Measurements from ENCODE around the gene FAM131C. TPM values are rescaled to one million over a fixed set of nuclear protein-coding genes. Genes with fewer than 3 reads are reported as not detected.
A peak's percentile ranks its signal among the peaks of the same experiment; 100 is the strongest.
"Not testable (repeated sequence)": the region's sequence is repeated elsewhere in the genome, so short reads cannot be mapped to it uniquely, and the experiment has no call there.

The FAM131C gene
- total RNA-seq, 1 experiment from 2014 or later: not detected

DNA sequence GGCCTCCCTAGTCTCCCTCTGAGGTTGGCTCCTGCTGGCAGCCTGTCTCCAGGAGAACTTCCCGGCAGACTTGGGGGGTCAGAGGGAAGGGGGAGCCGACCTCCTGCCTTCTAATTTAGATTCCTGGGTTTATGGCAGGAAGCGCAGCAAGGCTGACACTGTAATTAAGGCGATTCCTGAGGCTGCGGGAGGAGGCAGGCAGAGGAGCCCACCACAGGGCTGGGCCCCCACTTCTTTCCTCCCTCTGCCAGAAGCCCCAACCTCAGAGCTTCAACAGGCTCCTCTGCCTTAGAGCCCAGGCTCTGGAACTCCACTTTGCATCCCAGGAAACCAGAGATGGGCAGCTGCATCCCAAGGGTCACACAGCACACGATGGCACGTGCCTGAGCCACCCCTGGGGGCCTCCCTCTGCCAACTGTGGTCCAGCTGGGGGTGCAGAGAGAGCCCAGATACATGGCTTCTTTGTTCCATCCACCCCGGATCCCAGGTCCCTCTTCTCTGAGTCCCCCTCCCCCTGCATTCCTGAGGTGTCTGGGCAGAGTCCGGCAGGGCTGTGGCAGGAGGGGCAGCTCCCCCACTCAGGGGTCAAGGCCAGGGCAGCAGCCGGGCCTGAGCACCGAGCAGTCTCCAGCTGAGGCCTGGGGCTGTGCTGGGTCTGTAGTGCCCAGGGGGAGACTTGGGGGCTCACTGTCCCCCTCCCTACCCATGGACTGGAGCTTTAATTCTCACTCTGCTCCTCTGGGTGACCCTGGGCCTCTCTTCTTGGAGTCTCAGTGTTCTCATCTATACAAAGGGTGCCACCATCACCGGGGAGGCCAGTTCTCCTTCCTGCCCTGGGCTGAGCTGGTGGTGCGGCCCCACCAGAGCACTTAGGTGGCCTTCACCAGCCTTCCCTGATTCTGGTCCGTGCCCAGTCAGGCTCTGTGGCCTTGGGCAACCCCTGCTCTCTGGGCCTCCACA, 39.4 kb upstream of the FAM131C start:
- H3K36me3 ChIP-seq: no peaks in the 10 kb centered on the region
- H3K27me3 ChIP-seq: no peaks in the 10 kb centered on the region
- peaks cover 35% of the 10 kb centered on the region for H3K4me1 ChIP-seq
- no peak overlapping the region for H3K4me3 ChIP-seq
- H3K27ac ChIP-seq: peak overlapping the region; percentile 28
- peaks cover 9% of the 10 kb centered on the region for H3K9me3 ChIP-seq (replicated peaks)
- peak; percentile 78 to 88 for DNase-seq

DNA sequence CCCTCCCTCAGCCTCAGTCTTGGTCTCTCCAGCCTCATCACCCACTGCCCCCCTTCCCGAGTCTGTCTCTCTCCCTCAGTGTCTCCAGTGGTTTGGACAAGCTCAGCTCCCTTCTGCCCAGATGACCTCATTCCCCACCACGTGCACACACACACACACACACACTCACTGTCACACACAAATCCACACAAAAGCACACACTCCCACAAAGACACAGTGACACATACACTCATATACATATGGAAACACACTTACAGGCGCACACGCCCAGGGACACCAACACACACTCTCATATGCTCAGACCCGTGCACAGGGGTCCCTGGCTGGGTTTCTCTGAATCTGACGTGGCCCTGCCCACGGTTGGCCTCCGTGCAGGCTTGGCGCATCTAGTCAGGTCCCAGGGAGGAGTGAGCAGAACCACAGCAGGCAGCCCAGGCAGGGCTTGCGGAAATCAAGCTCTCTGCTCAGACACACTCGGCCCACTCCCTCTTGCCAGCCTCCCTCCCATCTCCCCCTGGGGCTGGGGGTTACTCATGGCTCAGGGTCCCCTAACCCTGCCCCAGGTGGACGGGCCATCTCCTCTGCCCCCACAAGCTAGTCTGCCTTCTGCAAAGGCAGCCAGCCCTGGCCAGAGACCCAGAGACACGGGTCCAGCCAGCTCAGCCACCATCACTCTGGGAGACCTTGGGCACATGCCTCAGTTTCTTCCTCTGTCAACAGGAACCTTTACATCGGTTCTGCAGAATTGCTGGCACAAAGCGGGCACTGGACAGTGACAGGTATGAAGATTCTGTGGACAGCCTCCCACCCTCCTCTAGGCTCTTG, 38.5 kb upstream of the FAM131C start:
- Histone ChIP-seq H3K27ac (peak overlapping the region; percentile 28), H3K4me1 (peaks cover 35% of the 10 kb centered on the region), H3K9me3 (replicated peaks) (peaks cover 15% of the 10 kb centered on the region), H3K36me3 (no peaks in the 10 kb centered on the region), H3K4me3 (no peak overlapping the region), H3K27me3 (no peaks in the 10 kb centered on the region)
- DNase-seq: peak; percentile 68 to 74

DNA sequence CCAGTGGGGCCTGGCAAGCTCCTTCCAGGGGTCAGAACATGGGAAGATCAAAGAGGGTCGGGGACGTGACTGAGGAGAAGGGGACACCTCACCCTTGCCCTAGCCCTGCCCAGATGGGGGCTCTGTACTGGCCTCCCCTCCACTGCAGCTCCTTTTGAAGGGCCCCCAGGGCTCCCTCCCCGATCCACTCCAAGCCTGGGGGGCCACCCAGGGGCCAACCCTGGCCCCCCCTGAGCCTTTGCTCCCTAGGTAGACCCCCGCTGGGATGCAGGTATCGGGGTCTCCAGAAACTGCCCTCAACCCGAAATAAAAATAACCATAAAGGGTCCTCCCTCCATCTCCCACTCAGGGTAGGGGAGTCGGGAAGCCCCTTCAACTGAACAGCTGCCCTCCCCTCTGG, 37.4 kb upstream of the FAM131C start:
- Histone ChIP-seq H3K27me3 (no peaks in the 10 kb centered on the region), H3K9me3 (replicated peaks) (peaks cover 15% of the 10 kb centered on the region), H3K36me3 (no peaks in the 10 kb centered on the region), H3K4me1 (peaks cover 30% of the 10 kb centered on the region), H3K27ac (no peak overlapping the region), H3K4me3 (no peak overlapping the region)
- DNase-seq: no peak

DNA sequence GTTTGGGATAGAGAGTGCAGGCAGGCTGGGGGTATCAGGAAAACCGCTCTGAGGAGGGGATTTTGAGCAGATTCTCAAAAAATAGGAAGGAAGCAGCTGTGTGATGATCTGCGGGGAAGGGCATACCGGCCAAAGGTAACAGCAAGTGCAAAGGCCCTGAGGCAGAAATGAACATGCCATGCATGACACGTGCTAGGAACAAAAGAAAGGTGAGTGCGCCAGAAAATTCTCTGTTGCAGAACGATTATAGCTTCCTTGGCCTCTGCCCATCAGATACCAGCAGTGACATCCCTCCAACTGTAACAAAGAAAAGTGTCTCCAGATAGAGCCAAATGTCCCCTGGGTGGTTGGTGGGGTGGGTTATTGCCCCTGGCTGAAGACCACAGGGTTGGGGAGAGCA, 37.0 kb upstream of the FAM131C start:
- H3K4me3 ChIP-seq: no peak overlapping the region
- no peak for DNase-seq
- no peaks in the 10 kb centered on the region for H3K36me3 ChIP-seq
- H3K9me3 ChIP-seq (replicated peaks): peaks cover 15% of the 10 kb centered on the region
- no peak overlapping the region for H3K27ac ChIP-seq
- H3K27me3 ChIP-seq: no peaks in the 10 kb centered on the region
- peaks cover 28% of the 10 kb centered on the region for H3K4me1 ChIP-seq

DNA sequence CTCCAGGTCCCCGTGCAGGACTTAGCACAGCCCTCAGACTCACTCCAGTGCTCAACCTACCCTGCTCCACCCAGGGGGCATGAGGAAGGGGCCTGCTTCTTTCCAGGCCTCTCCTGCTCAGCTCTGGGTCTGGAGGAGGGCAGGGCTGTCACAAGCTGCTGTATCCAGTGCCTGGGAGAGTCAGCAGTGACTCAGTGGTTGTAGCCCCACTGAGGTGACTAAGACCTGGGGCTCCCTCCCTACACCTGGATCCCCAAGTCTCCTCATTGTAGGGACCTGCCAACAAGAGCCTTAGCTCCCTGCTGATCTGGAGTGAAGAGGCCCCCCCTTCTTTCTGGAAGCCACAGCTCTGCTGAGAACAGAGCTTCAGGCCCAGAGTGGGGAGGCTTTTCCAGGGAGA, 36.1 kb upstream of the FAM131C start:
- peaks cover 15% of the 10 kb centered on the region for H3K9me3 ChIP-seq (replicated peaks)
- H3K36me3 ChIP-seq: no peaks in the 10 kb centered on the region
- peaks cover 25% of the 10 kb centered on the region for H3K4me1 ChIP-seq
- no peak overlapping the region for H3K27ac ChIP-seq
- H3K4me3 ChIP-seq: no peak overlapping the region
- no peaks in the 10 kb centered on the region for H3K27me3 ChIP-seq
- no peak for DNase-seq

DNA sequence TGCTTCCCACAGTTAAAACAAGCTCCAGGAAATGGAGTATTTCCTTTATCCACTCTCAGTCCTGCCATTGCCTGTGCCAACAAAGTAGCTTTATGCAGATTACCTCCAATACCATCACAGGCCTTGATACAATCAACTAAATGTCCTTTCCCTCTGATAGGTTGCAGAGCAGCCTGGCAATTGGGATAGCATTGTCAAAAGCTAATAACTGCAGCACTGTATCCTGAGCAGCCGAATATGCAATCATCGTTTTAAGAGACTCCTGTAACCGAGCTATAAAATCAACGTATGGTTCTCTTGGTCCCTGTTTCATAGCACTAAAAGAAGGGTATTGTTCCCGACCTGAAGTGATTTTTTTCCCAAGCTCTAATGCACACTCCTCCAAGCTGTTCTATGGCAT, 33.6 kb upstream of the FAM131C start:
- H3K4me3 ChIP-seq, H3K27ac ChIP-seq: not testable (repeated sequence)

DNA sequence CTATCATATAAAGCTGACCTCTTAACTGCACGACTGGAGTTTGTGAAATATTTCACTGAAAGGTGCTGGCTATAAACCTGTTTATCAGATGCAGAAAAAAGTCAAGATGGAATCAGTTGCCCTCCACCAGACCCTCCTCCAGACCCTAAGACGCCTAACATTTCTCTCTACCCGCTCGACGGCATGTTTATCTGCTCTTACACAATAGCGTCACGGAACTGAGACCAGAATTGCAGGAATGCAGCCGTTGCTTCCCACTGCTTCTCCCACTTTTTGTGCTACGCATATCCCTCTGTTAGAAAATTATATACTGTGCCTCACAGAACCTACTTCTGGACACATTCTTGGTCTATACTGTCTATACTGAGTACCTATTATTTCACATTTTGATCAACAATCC, 28.2 kb upstream of the FAM131C start:
- DNase-seq: no peak
- no peaks in the 10 kb centered on the region; the same call in 1 of the 2 replicates for H3K27me3 ChIP-seq
- no peak overlapping the region for H3K27ac ChIP-seq
- H3K4me1 ChIP-seq: peaks cover 8% of the 10 kb centered on the region; the same call in 1 of the 2 replicates
- H3K36me3 ChIP-seq: no peaks in the 10 kb centered on the region
- H3K9me3 ChIP-seq (replicated peaks): peaks cover 15% of the 10 kb centered on the region; the same call in 1 of the 2 replicates
- no peak overlapping the region for H3K4me3 ChIP-seq

More for the DNA sequence above, 33.6 kb upstream of the FAM131C start:
- not testable (repeated sequence) for H3K36me3 ChIP-seq, H3K27me3 ChIP-seq, H3K4me1 ChIP-seq, DNase-seq
- peaks cover 27% of the 10 kb centered on the region for H3K9me3 ChIP-seq (replicated peaks)

DNA sequence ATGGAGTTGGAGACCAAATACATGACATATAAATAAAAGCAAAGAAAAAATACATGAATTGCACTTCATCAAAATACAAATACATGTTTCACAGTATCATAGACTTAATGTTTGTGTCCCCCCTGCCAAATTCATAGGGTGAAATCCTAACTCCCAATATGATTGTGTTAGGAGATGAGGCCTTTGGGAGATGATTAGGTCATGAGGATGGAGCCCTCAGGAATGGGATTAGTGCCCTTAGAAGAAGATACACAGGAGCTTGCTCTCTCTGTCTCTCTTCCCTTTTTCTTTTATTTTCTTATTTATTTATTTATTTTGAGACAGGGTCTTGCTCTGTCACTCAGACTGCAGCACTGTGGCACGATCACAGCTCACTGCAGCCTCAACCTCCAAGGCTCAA, 26.0 kb upstream of the FAM131C start:
- H3K4me3 ChIP-seq: no peak overlapping the region
- DNase-seq: no peak
- H3K9me3 ChIP-seq (replicated peaks): peaks cover 15% of the 10 kb centered on the region; the same call in 1 of the 2 replicates
- H3K4me1 ChIP-seq: peaks cover 8% of the 10 kb centered on the region; the same call in 1 of the 2 replicates
- no peaks in the 10 kb centered on the region for H3K36me3 ChIP-seq
- peaks cover 9% of the 10 kb centered on the region; the same call in 1 of the 2 replicates for H3K27me3 ChIP-seq
- H3K27ac ChIP-seq: no peak overlapping the region

DNA sequence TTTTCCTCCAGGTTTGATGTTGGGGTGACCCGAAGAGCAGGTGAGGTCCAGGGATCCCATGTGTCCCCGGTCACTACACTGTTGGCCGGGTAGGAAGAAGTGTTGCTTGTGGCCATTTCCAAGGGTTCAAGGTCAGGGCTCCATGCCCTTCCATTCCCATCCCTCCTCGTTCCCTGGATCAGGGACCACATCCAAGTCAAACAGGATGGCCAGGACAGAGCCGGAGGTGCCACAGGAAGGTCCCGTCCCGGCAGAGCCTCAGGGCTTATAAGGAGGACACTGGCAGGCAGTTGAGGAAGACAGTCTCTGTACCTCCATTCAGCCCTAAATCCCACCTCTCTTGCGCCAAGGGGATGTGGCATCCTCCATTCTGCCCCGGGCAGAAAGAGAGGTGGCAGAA, 22.0 kb upstream of the FAM131C start:
- peaks cover 12% of the 10 kb centered on the region for H3K4me1 ChIP-seq
- no peaks in the 10 kb centered on the region for H3K36me3 ChIP-seq
- DNase-seq: no peak
- peaks cover 18% of the 10 kb centered on the region for H3K27me3 ChIP-seq
- no peak overlapping the region for H3K4me3 ChIP-seq
- H3K27ac ChIP-seq: no peak overlapping the region
- 0 out of 2 replicates have a peak, but pooled peaks cover 3% of the 10 kb centered on the region for H3K9me3 ChIP-seq (replicated peaks)

DNA sequence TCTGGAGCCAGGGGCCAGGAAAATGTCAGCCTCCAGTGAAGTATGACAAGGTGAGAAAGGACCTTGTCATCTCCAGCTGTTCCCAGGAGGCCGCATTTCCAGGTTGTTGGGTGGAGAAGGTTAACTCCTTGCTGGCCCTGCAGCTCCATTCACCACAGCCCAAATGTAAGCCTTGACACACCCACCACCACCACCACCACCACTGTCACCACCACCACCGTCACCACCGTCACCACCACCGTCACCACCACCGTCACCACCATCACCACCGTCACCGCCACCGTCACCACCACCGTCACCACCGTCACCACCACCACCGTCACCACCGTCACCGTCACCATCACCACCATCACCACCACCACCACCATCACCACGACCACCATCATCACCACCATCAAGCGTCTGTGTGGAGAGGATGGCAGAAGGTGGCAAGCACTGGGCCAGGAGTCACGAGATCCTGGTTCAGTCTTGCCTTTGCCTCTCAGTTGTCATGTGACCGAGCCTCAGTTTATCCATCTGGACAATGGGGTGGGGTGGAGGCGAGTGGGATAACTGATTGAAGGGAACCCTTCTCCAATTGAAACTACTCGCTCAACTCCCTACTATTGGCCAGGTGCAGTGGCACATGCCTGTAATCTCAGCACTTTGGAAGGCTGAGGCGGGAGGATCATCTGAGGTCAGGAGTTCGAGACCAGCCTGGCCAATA, 21.2 kb upstream of the FAM131C start:
- peaks cover 18% of the 10 kb centered on the region for H3K27me3 ChIP-seq
- 0 out of 2 replicates have a peak, but pooled peaks cover 3% of the 10 kb centered on the region for H3K9me3 ChIP-seq (replicated peaks)
- no peak overlapping the region for H3K4me3 ChIP-seq
- DNase-seq: no peak
- no peaks in the 10 kb centered on the region for H3K36me3 ChIP-seq
- H3K4me1 ChIP-seq: peaks cover 12% of the 10 kb centered on the region
- H3K27ac ChIP-seq: no peak overlapping the region

DNA sequence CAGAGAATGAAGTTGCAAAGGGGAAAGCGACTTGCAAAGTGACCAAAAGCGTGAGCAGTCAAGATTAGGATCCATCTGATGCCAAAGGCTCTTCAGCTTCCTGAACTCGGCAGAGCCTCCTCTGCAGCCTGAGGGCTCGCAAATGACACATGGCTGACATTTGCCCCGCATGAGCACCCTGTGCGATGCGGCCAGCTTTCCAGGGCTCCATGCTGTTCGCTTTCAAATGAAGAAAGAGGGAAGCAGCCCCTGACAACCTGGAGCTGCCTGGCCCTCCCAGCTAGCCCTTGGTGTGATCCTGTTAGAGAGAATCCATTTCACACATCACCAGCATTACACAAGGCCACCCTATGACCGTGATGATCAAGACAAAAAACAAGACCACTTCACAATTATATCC, 20.2 kb upstream of the FAM131C start:
- Histone ChIP-seq H3K27me3 (peaks cover 25% of the 10 kb centered on the region), H3K4me3 (no peak overlapping the region), H3K27ac (no peak overlapping the region), H3K9me3 (replicated peaks) (no peaks in the 10 kb centered on the region), H3K36me3 (no peaks in the 10 kb centered on the region), H3K4me1 (peaks cover 7% of the 10 kb centered on the region)
- no peak for DNase-seq

DNA sequence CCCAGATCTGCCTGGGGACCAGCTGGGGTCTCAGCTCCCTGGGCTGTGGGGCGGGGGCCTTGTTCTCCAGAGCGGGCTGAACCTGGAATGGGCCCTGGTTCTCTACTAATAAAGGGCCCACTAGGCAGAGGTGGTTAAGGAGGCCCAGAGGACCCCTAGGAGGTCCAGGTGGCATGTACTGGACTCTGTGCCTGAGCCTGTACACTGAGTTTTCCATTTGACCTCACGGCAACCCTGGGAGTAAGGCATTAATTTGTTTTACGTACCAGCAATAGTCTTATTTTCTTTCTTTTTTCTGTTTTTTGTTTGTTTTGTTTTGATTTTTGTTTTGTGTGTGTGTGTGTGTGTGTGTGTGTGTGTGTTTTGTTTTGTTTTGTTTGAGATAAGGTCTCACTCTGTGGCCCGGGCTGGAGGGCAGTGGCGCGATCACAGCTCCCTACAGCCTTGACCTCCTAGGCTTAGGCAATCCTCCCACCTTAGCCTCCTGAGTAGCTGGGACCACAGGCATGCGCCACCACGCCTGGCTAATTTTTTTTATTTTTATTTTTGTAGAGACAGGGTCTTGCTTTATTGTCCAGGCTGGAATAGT, 19.6 kb upstream of the FAM131C start:
- H3K27me3 ChIP-seq: peaks cover 31% of the 10 kb centered on the region
- no peak overlapping the region for H3K27ac ChIP-seq
- H3K4me1 ChIP-seq: peaks cover 7% of the 10 kb centered on the region
- DNase-seq: no peak
- no peak overlapping the region for H3K4me3 ChIP-seq
- H3K36me3 ChIP-seq: no peaks in the 10 kb centered on the region
- no peaks in the 10 kb centered on the region for H3K9me3 ChIP-seq (replicated peaks)

DNA sequence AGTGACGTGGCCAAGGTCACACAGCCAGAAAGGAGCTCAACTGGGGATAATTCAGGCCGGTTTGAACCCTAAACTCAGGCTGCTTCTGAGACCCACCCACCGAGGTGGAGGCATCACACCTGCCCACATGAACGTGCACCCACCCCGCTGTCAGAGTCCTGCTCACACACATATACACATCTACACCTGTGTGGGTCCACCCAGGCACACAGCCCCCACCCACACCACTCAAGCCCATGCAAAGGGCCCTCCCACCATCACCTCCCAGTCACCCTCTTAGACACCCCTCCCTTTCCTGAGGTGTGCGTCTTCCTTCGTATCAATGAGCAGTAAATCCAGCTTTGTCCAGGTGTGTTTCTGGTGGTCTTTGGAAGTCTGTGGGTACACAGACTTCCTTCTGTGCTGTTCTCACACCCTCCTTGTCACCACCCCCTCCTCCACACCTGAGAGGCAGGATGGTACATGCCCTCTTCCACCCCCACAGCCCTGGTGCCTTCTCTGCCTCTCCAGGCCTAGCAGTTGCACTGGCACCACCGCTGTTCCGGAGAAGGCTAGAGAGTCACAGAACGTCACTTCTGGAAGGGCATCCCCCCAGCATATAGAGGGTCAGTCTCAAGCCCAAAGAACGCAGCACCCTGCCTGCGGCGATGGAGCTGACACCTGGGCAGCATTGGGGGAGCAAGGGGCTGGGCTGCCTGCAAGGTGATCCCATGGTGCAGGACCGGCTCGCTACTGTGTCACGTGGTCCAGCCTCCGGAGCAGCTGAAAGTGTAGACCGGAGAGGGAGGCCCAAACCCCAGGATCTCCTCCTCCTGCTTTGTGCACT, 18.9 kb upstream of the FAM131C start:
- Histone ChIP-seq H3K9me3 (replicated peaks) (no peaks in the 10 kb centered on the region), H3K27me3 (peaks cover 36% of the 10 kb centered on the region), H3K4me1 (peaks cover 4% of the 10 kb centered on the region), H3K36me3 (no peaks in the 10 kb centered on the region), H3K4me3 (no peak overlapping the region), H3K27ac (no peak overlapping the region)
- no peak for DNase-seq

Data from SJCRH30 (cell line).